GM23338 (cell line): ENCODE measurements around the gene CAPZA1. TPM values are rescaled to one million over a fixed set of nuclear protein-coding genes. Genes with fewer than 3 reads are reported as not detected.

Source experiments
- ATAC-seq: fragments of 200-7000 bp; cut with Tn5 transposase; 3 replicates; pipeline ENCODE4 v1.9.1; 2020
- DNase-seq: peaks from one replicate; pipeline ENCODE4 v3.0.0-alpha.2; 2015; ENCODE audit warnings: low spot score
- H2AFZ ChIP-seq: fragments of 200-600 bp; sonication (generic); 2 replicates; pipeline ENCODE4 v1.8.0; 2016; ENCODE audit warnings: antibody characterized with exemption, mild to moderate bottlenecking, moderate library complexity
- H3F3A ChIP-seq: fragments of 200-600 bp; sonication (generic); replicated peaks from 2 replicates; pipeline ENCODE4 v1.8.0; 2017; ENCODE audit warnings: antibody characterized with exemption, mixed run types, low read depth
- H3K27ac ChIP-seq: fragments of 200-600 bp; sonication (generic); 2 replicates; pipeline ENCODE4 v1.6.1; 2016; ENCODE audit warnings: low read depth
- H3K27me3 ChIP-seq: fragments of 200-600 bp; sonication (generic); 2 replicates; pipeline ENCODE4 v1.8.0; 2016; ENCODE audit warnings: mild to moderate bottlenecking, mixed run types, moderate library complexity; ENCODE audit not compliant: insufficient read depth
- H3K36me3 ChIP-seq: fragments of 200-600 bp; sonication (generic); 2 replicates; pipeline ENCODE4 v1.8.0; 2016; ENCODE audit warnings: mild to moderate bottlenecking; ENCODE audit not compliant: insufficient read depth
- H3K4me1 ChIP-seq: fragments of 200-600 bp; sonication (generic); 2 replicates; pipeline ENCODE4 v1.8.0; 2016; ENCODE audit warnings: mild to moderate bottlenecking, moderate library complexity; ENCODE audit not compliant: insufficient read depth
- H3K4me2 ChIP-seq: fragments of 200-600 bp; sonication (generic); 2 replicates; pipeline ENCODE4 v1.7.1; 2017; ENCODE audit warnings: mixed run types
- H3K4me3 ChIP-seq: fragments of 200-600 bp; sonication (generic); 2 replicates; pipeline ENCODE4 v1.6.1; 2016; ENCODE audit warnings: mixed run types
- H3K79me2 ChIP-seq: fragments of 200-600 bp; sonication (generic); replicated peaks from 2 replicates; pipeline ENCODE4 v1.8.0; 2017; ENCODE audit warnings: mild to moderate bottlenecking; ENCODE audit not compliant: insufficient read depth
- H3K9me2 ChIP-seq: fragments of 200-600 bp; sonication (generic); 2 replicates; pipeline ENCODE4 v1.8.0; 2017; ENCODE audit not compliant: insufficient read depth
- H4K20me1 ChIP-seq: fragments of 200-600 bp; sonication (generic); replicated peaks from 2 replicates; pipeline ENCODE4 v1.8.0; 2017; ENCODE audit warnings: mild to moderate bottlenecking; ENCODE audit not compliant: insufficient read depth
- H3K27ac Mint-ChIP-seq: 2 replicates; pipeline ENCODE4 v1.8.0; 2020; ENCODE audit warnings: inconsistent platforms, mild to moderate bottlenecking, moderate library complexity, mixed read lengths
- H3K27me3 Mint-ChIP-seq: 3 replicates; pipeline ENCODE4 v1.8.0; 2022; ENCODE audit warnings: low read depth, mild to moderate bottlenecking, moderate library complexity, mixed read lengths, inconsistent platforms; ENCODE audit not compliant: insufficient read depth, poor library complexity
- H3K36me3 Mint-ChIP-seq: 3 replicates; pipeline ENCODE4 v1.8.0; 2021; ENCODE audit warnings: low read depth, mild to moderate bottlenecking, inconsistent platforms, moderate library complexity, mixed read lengths
- H3K4me1 Mint-ChIP-seq: 3 replicates; pipeline ENCODE4 v1.8.0; 2020; ENCODE audit warnings: mild to moderate bottlenecking, inconsistent platforms, mixed read lengths
- H3K4me3 Mint-ChIP-seq: 3 replicates; pipeline ENCODE4 v1.8.0; 2021; ENCODE audit warnings: moderate library complexity, mild to moderate bottlenecking, inconsistent platforms, mixed read lengths
- H3K9me3 Mint-ChIP-seq: 3 replicates; pipeline ENCODE4 v1.8.0; 2020; ENCODE audit warnings: moderate library complexity, mild to moderate bottlenecking, inconsistent platforms, mixed read lengths
- CREB1 ChIP-seq: fragments of 250-450 bp; sonication (Bioruptor Pico); IDR thresholded peaks from 2 replicates; pipeline ENCODE4 v1.5.0; 2020; ENCODE audit warnings: low read depth, mild to moderate bottlenecking, moderate library complexity
- CTCF ChIP-seq, 2 experiments: fragments of 200-600 bp in 1 of 2; sonication (generic) in 1 of 2; conservative IDR thresholded peaks; 2 replicates each; pipeline versions ENCODE4 v1.5.1 to v1.6.1; 2016 to 2017; ENCODE audit warnings: antibody characterized with exemption in 2 of 2, low read depth in 2 of 2, mild to moderate bottlenecking in 2 of 2, moderate library complexity in 1 of 2
- ETS1 ChIP-seq: IDR thresholded peaks from 2 replicates; pipeline ENCODE4 v1.6.1; 2016; ENCODE audit warnings: antibody characterized with exemption
- EZH2 ChIP-seq: fragments of 200-600 bp; sonication (generic); IDR thresholded peaks from one replicate; pipeline ENCODE4 v1.8.0; 2017; ENCODE audit warnings: antibody characterized with exemption, mild to moderate bottlenecking, low read depth; ENCODE audit not compliant: unreplicated experiment
- EZH2phosphoT487 ChIP-seq: fragments of 200-600 bp; sonication (generic); IDR thresholded peaks from one replicate; pipeline ENCODE4 v1.8.1; 2018; ENCODE audit warnings: antibody characterized with exemption; ENCODE audit not compliant: unreplicated experiment
- JUNB ChIP-seq: IDR thresholded peaks from one replicate; pipeline ENCODE4 v1.6.1; 2016; ENCODE audit warnings: antibody characterized with exemption; ENCODE audit not compliant: unreplicated experiment
- NANOG ChIP-seq: IDR thresholded peaks from 2 replicates; pipeline ENCODE4 v1.6.1; 2016; ENCODE audit warnings: antibody characterized with exemption, borderline replicate concordance
- POLR2AphosphoS5 ChIP-seq: IDR thresholded peaks from 2 replicates; pipeline ENCODE4 v1.6.1; 2016; ENCODE audit warnings: antibody characterized with exemption, low read depth
- REST ChIP-seq: IDR thresholded peaks from one replicate; pipeline ENCODE4 v1.6.1; 2018; ENCODE audit warnings: antibody characterized with exemption; ENCODE audit not compliant: unreplicated experiment
- STAT1 ChIP-seq: IDR thresholded peaks from one replicate; pipeline ENCODE4 v1.6.1; 2016; ENCODE audit warnings: antibody characterized with exemption; ENCODE audit not compliant: unreplicated experiment
- ZNF114 ChIP-seq: fragments of 250-450 bp; sonication (Bioruptor Pico); IDR thresholded peaks from 2 replicates; pipeline ENCODE4 v1.5.0; 2020; ENCODE audit warnings: mild to moderate bottlenecking, moderate library complexity
- ZNF331 ChIP-seq: fragments of 250-450 bp; sonication (Bioruptor Pico); IDR thresholded peaks from 2 replicates; pipeline ENCODE4 v1.5.0; 2020; ENCODE audit warnings: low read depth, mild to moderate bottlenecking, moderate library complexity
- ZNF462 ChIP-seq: fragments of 250-450 bp; sonication (Bioruptor Pico); IDR thresholded peaks from 2 replicates; pipeline ENCODE4 v1.5.0; 2020; ENCODE audit warnings: mild to moderate bottlenecking, moderate library complexity
- polyA plus RNA-seq: library from polyadenylated mRNA; unstranded; fragments of >200 nt; fragmentation: Nextera tagmentation; extraction: Ambion mirVana; gene quantifications from 2 replicates; pipeline ENCODE4 v1.2.1, GENCODE V29; 2016
- total RNA-seq: library from RNA; depleted of rRNA; stranded (reverse); fragments of >200 nt; shearing (Covaris generic); gene quantifications from 2 replicates; pipeline ENCODE4 v1.2.3, GENCODE V29; 2014

CAPZA1 gene
- total and polyA plus RNA-seq, 2 experiments from 2014 or later, result 147 to 182 TPM

GRCh38 chr1:112704391-112704933 is 84.8 kb downstream of the CAPZA1 start:
- Histone ChIP-seq H3K27me3 (peaks cover 47% of the 10 kb centered on the region), H3K27ac (no peak overlapping the region), H3K36me3 (0 out of 2 replicates have a peak, but pooled peaks cover 4% of the 10 kb centered on the region), H3K4me3 (peak overlapping the region; percentile 47), H4K20me1 (peaks cover 25% of the 10 kb centered on the region), H3K4me2 (peak overlapping the region; percentile 73), H3K9me2 (no peaks in the 10 kb centered on the region), H3K4me1 (peaks cover 64% of the 10 kb centered on the region), H3F3A (peaks cover 12% of the 10 kb centered on the region; the same call in 1 of the 2 replicates), H2AFZ (no peak overlapping the region), H3K79me2 (peaks cover 10% of the 10 kb centered on the region; the same call in 1 of the 2 replicates)
- no peak overlapping the region for H3K27ac Mint-ChIP-seq
- no peaks in the 10 kb centered on the region; the same call in 2 of the 3 replicates for H3K9me3 Mint-ChIP-seq
- ATAC-seq, result no peak
- TF ChIP-seq POLR2AphosphoS5 (no peak), STAT1 (no peak), REST (no peak), CTCF (conservative IDR thresholded peaks at IDR 0.05; ENCODE audit: low read depth in 2 of 2) (no peak), NANOG (no peak), EZH2phosphoT487 (no peak), ZNF114 (CRISPR knock-in tag) (no peak), ZNF331 (CRISPR knock-in tag) (no peak), EZH2 (no peak), ZNF462 (CRISPR knock-in tag) (no peak), JUNB (no peak), ETS1 (no peak), CREB1 (CRISPR knock-in tag) (no peak)
- H3K36me3 Mint-ChIP-seq, result peaks cover 35% of the 10 kb centered on the region
- peaks cover 46% of the 10 kb centered on the region for H3K27me3 Mint-ChIP-seq
- peak overlapping the region; percentile 75 for H3K4me3 Mint-ChIP-seq
- DNase-seq, result no peak
- peaks cover 75% of the 10 kb centered on the region for H3K4me1 Mint-ChIP-seq
